GM12878 (cell line): ENCODE measurements around the gene TUBAL3. TPM values are rescaled to one million over a fixed set of nuclear protein-coding genes. Genes with fewer than 3 reads are reported as not detected.

Experiments used
- ASH2L ChIP-seq: fragments of 300-600, 200-600 bp; sonication (generic); IDR thresholded peaks from 2 replicates; pipeline ENCODE4 v1.6.1; 2017; ENCODE audit warnings: low read depth, mild to moderate bottlenecking, borderline replicate concordance
- ATF7 ChIP-seq: fragments of 450-650 bp; IDR thresholded peaks from 2 replicates; pipeline ENCODE4 v1.6.1; 2016; ENCODE audit warnings: low read depth, mild to moderate bottlenecking
- CBFB ChIP-seq: IDR thresholded peaks from 2 replicates; pipeline ENCODE4 v1.6.1; 2016; ENCODE audit warnings: antibody characterized with exemption, low read depth
- RAD51 ChIP-seq: fragments of 450-650 bp; IDR thresholded peaks from 2 replicates; pipeline ENCODE4 v1.6.1; 2016; ENCODE audit warnings: moderate library complexity, mild to moderate bottlenecking, inconsistent platforms
- RB1 ChIP-seq: fragments of 450-650 bp; formaldehyde crosslinking; IDR thresholded peaks from 2 replicates; pipeline ENCODE4 v1.6.1; 2017; ENCODE audit warnings: mild to moderate bottlenecking, borderline replicate concordance
- SIN3A ChIP-seq: IDR thresholded peaks from 2 replicates; pipeline ENCODE4 v1.6.1; 2012; ENCODE audit warnings: low read depth, low read length, improper control_type of control experiment
- SMAD5 ChIP-seq: IDR thresholded peaks from 2 replicates; pipeline ENCODE4 v1.6.1; 2016; ENCODE audit warnings: antibody characterized with exemption, low read depth
- SUZ12 ChIP-seq: fragments of 200-600 bp; sonication (generic); IDR thresholded peaks from one replicate; pipeline ENCODE4 v1.6.1; 2018; ENCODE audit warnings: antibody characterized with exemption, mild to moderate bottlenecking; ENCODE audit not compliant: unreplicated experiment
- TARDBP ChIP-seq: IDR thresholded peaks from 2 replicates; pipeline ENCODE4 v1.6.1; 2016; ENCODE audit warnings: borderline replicate concordance
- polyA plus RNA-seq, 11 experiments: library from polyadenylated mRNA; depleted of rRNA in 4 of 11; unstranded in 6 of 11; stranded (reverse) in 5 of 11; fragments of >200 nt; fragmentation: Nextera tagmentation in 4 of 11; fragmentation: Illumina TruSeq in 1 of 11; extraction: Ambion mirVana in 4 of 11; extraction: Trizol in 1 of 11; gene quantifications; 1 replicate in 1 of 11; 2 replicates in 10 of 11; pipeline versions ENCODE4 v1.2.1 to v1.2.3, GENCODE V29; 2011 to 2016; ENCODE audit warnings: inconsistent platforms in 2 of 11, missing spikeins in 2 of 11, low read depth in 1 of 11
- total RNA-seq, 4 experiments: library from RNA; depleted of rRNA in 3 of 4; stranded (reverse); fragments of >200 nt in 3 of 4; fragmentation: Illumina TruSeq in 1 of 4; extraction: Trizol in 1 of 4; gene quantifications; 2 replicates each; pipeline versions ENCODE4 v1.2.1 to v1.2.3, GENCODE V29; 2013 to 2021
- TF ChIP-seq, protein P1 (sequence below): fragments of 450-650 bp; IDR thresholded peaks from 2 replicates; pipeline ENCODE4 v1.6.1; 2017; ENCODE audit warnings: mild to moderate bottlenecking, moderate library complexity
- TF ChIP-seq, protein P2 (sequence below): IDR thresholded peaks from 2 replicates; pipeline ENCODE4 v1.6.1; 2011; ENCODE audit warnings: borderline replicate concordance, low read depth, mild to moderate bottlenecking, moderate library complexity, mixed read lengths, low read length; ENCODE audit not compliant: insufficient read depth; ENCODE audit errors: extremely low read length
- TF ChIP-seq, protein P3 (sequence below): fragments of 450-650 bp; formaldehyde crosslinking; IDR thresholded peaks from 2 replicates; pipeline ENCODE4 v1.4.0; 2022; ENCODE audit warnings: mild to moderate bottlenecking, moderate library complexity
- TF ChIP-seq, protein P4 (sequence below): IDR thresholded peaks from 2 replicates; pipeline ENCODE4 v1.6.1; 2012; ENCODE audit warnings: mild to moderate bottlenecking, low read depth, low read length

Gene TUBAL3
- total and polyA plus RNA-seq, 10 of the 15 experiments (the other 5 are each of a cell fraction or from before 2014, with no cell fraction given), result 0.03 to 0.06 TPM; not detected in 8

DNA sequence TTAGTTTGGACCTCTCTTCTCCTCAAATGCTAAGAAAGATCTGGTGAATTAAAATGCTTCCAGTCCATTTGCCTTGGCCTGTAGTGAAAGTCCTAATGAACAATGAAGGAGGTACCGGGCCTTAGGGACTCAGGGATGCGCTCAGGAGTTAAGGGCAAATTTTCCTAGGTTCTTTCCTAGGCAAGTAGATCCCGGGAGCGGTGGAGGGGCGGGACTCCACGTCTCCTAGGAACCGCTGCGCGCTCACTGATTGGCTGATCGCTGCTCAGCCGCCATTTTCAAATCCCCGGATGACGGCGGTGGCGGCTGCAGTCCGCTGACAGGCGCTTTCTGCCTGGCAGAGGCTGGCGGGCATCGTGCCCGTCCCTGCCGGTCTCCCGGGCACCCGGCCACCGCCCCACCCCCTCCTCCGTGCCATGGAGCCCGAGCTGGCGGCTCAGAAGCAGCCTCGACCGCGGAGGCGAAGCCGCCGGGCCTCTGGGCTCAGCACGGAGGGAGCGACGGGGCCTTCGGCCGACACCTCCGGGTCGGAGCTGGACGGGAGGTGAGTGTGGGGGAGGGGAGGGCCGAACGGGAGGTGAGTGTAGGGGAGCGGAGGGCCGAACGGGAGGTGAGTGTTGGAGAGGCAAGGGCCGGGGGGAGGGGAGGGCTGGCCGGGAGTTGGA is 7.8 kb upstream of the TUBAL3 start, which contains the start of gene NET1 (continued):
- TF ChIP-seq ASH2L (no peak), RAD51 (no peak), ATF7 (no peak), SIN3A (peak; percentile 97), SUZ12 (no peak), SMAD5 (no peak), CBFB (no peak), TARDBP (no peak), RB1 (peak; percentile 40; the same call in 1 of the 2 replicates)
- TF ChIP-seq, protein P1, sequence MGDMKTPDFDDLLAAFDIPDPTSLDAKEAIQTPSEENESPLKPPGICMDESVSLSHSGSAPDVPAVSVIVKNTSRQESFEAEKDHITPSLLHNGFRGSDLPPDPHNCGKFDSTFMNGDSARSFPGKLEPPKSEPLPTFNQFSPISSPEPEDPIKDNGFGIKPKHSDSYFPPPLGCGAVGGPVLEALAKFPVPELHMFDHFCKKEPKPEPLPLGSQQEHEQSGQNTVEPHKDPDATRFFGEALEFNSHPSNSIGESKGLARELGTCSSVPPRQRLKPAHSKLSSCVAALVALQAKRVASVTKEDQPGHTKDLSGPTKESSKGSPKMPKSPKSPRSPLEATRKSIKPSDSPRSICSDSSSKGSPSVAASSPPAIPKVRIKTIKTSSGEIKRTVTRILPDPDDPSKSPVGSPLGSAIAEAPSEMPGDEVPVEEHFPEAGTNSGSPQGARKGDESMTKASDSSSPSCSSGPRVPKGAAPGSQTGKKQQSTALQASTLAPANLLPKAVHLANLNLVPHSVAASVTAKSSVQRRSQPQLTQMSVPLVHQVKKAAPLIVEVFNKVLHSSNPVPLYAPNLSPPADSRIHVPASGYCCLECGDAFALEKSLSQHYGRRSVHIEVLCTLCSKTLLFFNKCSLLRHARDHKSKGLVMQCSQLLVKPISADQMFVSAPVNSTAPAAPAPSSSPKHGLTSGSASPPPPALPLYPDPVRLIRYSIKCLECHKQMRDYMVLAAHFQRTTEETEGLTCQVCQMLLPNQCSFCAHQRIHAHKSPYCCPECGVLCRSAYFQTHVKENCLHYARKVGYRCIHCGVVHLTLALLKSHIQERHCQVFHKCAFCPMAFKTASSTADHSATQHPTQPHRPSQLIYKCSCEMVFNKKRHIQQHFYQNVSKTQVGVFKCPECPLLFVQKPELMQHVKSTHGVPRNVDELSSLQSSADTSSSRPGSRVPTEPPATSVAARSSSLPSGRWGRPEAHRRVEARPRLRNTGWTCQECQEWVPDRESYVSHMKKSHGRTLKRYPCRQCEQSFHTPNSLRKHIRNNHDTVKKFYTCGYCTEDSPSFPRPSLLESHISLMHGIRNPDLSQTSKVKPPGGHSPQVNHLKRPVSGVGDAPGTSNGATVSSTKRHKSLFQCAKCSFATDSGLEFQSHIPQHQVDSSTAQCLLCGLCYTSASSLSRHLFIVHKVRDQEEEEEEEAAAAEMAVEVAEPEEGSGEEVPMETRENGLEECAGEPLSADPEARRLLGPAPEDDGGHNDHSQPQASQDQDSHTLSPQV, result no peak
- TF ChIP-seq, protein P2, sequence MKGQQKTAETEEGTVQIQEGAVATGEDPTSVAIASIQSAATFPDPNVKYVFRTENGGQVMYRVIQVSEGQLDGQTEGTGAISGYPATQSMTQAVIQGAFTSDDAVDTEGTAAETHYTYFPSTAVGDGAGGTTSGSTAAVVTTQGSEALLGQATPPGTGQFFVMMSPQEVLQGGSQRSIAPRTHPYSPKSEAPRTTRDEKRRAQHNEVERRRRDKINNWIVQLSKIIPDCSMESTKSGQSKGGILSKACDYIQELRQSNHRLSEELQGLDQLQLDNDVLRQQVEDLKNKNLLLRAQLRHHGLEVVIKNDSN, result no peak
- TF ChIP-seq, protein P3, sequence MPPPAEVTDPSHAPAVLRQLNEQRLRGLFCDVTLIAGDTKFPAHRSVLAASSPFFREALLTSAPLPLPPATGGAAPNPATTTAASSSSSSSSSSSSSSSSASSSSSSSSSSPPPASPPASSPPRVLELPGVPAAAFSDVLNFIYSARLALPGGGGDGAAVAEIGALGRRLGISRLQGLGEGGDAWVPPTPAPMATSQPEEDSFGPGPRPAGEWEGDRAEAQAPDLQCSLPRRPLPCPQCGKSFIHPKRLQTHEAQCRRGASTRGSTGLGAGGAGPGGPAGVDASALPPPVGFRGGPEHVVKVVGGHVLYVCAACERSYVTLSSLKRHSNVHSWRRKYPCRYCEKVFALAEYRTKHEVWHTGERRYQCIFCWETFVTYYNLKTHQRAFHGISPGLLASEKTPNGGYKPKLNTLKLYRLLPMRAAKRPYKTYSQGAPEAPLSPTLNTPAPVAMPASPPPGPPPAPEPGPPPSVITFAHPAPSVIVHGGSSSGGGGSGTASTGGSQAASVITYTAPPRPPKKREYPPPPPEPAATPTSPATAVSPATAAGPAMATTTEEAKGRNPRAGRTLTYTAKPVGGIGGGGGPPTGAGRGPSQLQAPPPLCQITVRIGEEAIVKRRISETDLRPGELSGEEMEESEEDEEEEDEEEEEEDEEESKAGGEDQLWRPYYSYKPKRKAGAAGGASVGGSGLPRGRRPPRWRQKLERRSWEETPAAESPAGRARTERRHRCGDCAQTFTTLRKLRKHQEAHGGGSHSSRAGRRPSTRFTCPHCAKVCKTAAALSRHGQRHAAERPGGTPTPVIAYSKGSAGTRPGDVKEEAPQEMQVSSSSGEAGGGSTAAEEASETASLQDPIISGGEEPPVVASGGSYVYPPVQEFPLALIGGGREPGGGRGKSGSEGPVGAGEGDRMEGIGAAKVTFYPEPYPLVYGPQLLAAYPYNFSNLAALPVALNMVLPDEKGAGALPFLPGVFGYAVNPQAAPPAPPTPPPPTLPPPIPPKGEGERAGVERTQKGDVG (CRISPR knock-in tag), result no peak
- TF ChIP-seq, protein P4, sequence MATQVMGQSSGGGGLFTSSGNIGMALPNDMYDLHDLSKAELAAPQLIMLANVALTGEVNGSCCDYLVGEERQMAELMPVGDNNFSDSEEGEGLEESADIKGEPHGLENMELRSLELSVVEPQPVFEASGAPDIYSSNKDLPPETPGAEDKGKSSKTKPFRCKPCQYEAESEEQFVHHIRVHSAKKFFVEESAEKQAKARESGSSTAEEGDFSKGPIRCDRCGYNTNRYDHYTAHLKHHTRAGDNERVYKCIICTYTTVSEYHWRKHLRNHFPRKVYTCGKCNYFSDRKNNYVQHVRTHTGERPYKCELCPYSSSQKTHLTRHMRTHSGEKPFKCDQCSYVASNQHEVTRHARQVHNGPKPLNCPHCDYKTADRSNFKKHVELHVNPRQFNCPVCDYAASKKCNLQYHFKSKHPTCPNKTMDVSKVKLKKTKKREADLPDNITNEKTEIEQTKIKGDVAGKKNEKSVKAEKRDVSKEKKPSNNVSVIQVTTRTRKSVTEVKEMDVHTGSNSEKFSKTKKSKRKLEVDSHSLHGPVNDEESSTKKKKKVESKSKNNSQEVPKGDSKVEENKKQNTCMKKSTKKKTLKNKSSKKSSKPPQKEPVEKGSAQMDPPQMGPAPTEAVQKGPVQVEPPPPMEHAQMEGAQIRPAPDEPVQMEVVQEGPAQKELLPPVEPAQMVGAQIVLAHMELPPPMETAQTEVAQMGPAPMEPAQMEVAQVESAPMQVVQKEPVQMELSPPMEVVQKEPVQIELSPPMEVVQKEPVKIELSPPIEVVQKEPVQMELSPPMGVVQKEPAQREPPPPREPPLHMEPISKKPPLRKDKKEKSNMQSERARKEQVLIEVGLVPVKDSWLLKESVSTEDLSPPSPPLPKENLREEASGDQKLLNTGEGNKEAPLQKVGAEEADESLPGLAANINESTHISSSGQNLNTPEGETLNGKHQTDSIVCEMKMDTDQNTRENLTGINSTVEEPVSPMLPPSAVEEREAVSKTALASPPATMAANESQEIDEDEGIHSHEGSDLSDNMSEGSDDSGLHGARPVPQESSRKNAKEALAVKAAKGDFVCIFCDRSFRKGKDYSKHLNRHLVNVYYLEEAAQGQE, result no peak
